Calu3 (cell line): Measurements from ENCODE around the gene COASY. TPM values are rescaled to one million over a fixed set of nuclear protein-coding genes. Genes with fewer than 3 reads are reported as not detected.
"Not testable (repeated sequence)": the region's sequence is repeated elsewhere in the genome, so short reads cannot be mapped to it uniquely, and the experiment has no call there.

ENCODE experiments used
- BruUV-seq: library from RNA; stranded (reverse); fragments of 400-500 nt; replicated peaks from 2 replicates; lab custom pipeline; 2021; lab: Mats Ljungman, UMichigan
- CTCF ChIA-PET: fragments of 300-600 bp; sonication (Branson Sonifier 250); formaldehyde crosslinking; loops from one replicate; lab custom pipeline; 2022; ENCODE audit warnings: antibody characterized with exemption; lab: Charles Lee
- DNase-seq: peaks from one replicate; pipeline ENCODE4 v3.0.0; 2022
- H3K27ac Mint-ChIP-seq: one replicate; pipeline ENCODE4 v1.8.0; 2022; ENCODE audit warnings: mixed read lengths; ENCODE audit not compliant: unreplicated experiment
- H3K27me3 Mint-ChIP-seq: one replicate; pipeline ENCODE4 v1.8.0; 2022; ENCODE audit warnings: mixed read lengths; ENCODE audit not compliant: unreplicated experiment
- H3K36me3 Mint-ChIP-seq: one replicate; pipeline ENCODE4 v1.8.0; 2022; ENCODE audit warnings: mild to moderate bottlenecking, moderate library complexity, mixed read lengths; ENCODE audit not compliant: insufficient read depth, unreplicated experiment
- H3K4me1 Mint-ChIP-seq: one replicate; pipeline ENCODE4 v1.8.0; 2022; ENCODE audit warnings: mild to moderate bottlenecking, low read depth, mixed read lengths; ENCODE audit not compliant: unreplicated experiment
- H3K4me3 Mint-ChIP-seq: one replicate; pipeline ENCODE4 v1.8.0; 2022; ENCODE audit warnings: mild to moderate bottlenecking, low read depth, moderate library complexity, mixed read lengths; ENCODE audit not compliant: unreplicated experiment
- H3K9me3 Mint-ChIP-seq: one replicate; pipeline ENCODE4 v1.8.0; 2022; ENCODE audit warnings: low read depth, mixed read lengths; ENCODE audit not compliant: unreplicated experiment
- CTCF ChIP-seq: fragments of 200-600 bp; IDR thresholded peaks from one replicate; pipeline ENCODE4 v1.8.0; 2022; ENCODE audit warnings: antibody characterized with exemption; ENCODE audit not compliant: unreplicated experiment
- intact Hi-C: fragments of 100-400 bp; cut with micrococcal nuclease; formaldehyde crosslinking; loops from one replicate; pipeline ENCODE4 v1.10.0; 2022; ENCODE audit not compliant: unreplicated experiment
- total RNA-seq: library from RNA; stranded (reverse); gene quantifications from 2 replicates; pipeline ENCODE4 v1.2.3, GENCODE V29; 2022

Gene COASY
- total RNA-seq, 1 experiment from 2014 or later = 163 TPM

DNA sequence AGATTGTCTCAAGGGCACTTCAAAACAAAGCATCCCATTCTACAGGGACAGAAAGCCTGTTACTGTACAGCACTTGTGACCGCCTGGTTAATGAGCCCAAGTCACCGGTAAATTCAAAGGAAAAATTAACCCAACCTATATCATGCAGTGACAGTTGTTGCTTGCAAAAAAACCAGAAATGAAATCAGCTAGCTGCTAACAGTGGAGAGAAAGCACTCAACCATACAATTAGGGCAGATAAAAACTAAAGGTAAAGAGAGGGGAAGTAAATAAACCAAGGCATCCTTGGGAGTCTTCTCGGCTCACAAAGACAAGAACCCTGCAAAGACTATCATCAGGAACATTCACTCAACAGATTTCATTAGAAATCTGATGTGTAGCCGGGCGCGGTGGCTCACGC, 41.4 kb downstream of the COASY start:
- Mint-ChIP-seq H3K4me1 (no peaks in the 10 kb centered on the region), H3K27ac (no peak overlapping the region), H3K27me3 (no peaks in the 10 kb centered on the region), H3K4me3 (no peak overlapping the region), H3K36me3 (peaks cover 12% of the 10 kb centered on the region), H3K9me3 (no peaks in the 10 kb centered on the region)
- TF ChIP-seq CTCF = no peak
- intact Hi-C loops = no loop called here
- no peak for DNase-seq
- CTCF ChIA-PET = no interaction called here
- BruUV-seq = no TSS peak

- TSS peak; percentile 50 for BruUV-seq
- H3K9me3 Mint-ChIP-seq = no peaks in the 10 kb centered on the region
- intact Hi-C loops = loop anchor here (5.0 kb wide), 1 partner anchor 70 kb away; the partner anchor contains the start of gene PLEKHH3
- no peak for TF ChIP-seq CTCF
- no peaks in the 10 kb centered on the region for H3K27me3 Mint-ChIP-seq
- H3K36me3 Mint-ChIP-seq = peaks cover 40% of the 10 kb centered on the region
- CTCF ChIA-PET = interaction anchor here (0.6 to 3.0 kb wide), 6 partner anchors 10 to 279 kb away, joined by 4 to 36 read pairs (median 14); partner anchors contain the start of genes CCR10, PLEKHH3 and PSMC3IP
- DNase-seq = no peak
- no peaks in the 10 kb centered on the region for H3K4me1 Mint-ChIP-seq
- H3K4me3 Mint-ChIP-seq = peak overlapping the region; percentile 88
- no peak overlapping the region for H3K27ac Mint-ChIP-seq
Observed at GRCh38 chr17:42607769-42608168, 45.8 kb downstream of the COASY start.

- no peaks in the 10 kb centered on the region for H3K27me3 Mint-ChIP-seq
- H3K4me3 Mint-ChIP-seq = peak overlapping the region; percentile 88
- BruUV-seq = no TSS peak
- no peaks in the 10 kb centered on the region for H3K4me1 Mint-ChIP-seq
- TF ChIP-seq CTCF = no peak
- DNase-seq = no peak
- H3K36me3 Mint-ChIP-seq = peaks cover 39% of the 10 kb centered on the region
- intact Hi-C loops = loop anchor here (5.0 kb wide), 1 partner anchor 69 kb away; the partner anchor contains the start of gene PLEKHH3
- peak overlapping the region; percentile 75 for H3K27ac Mint-ChIP-seq
- CTCF ChIA-PET = interaction anchor here (1.0 to 3.0 kb wide), 15 partner anchors 8 to 165 kb away, joined by 3 to 36 read pairs (median 6); partner anchors contain the start of genes CCR10, PLEKHH3, PSMC3IP and VPS25
- H3K9me3 Mint-ChIP-seq = no peaks in the 10 kb centered on the region
Observed at GRCh38 chr17:42608305-42609181, 46.6 kb downstream of the COASY start.

DNA sequence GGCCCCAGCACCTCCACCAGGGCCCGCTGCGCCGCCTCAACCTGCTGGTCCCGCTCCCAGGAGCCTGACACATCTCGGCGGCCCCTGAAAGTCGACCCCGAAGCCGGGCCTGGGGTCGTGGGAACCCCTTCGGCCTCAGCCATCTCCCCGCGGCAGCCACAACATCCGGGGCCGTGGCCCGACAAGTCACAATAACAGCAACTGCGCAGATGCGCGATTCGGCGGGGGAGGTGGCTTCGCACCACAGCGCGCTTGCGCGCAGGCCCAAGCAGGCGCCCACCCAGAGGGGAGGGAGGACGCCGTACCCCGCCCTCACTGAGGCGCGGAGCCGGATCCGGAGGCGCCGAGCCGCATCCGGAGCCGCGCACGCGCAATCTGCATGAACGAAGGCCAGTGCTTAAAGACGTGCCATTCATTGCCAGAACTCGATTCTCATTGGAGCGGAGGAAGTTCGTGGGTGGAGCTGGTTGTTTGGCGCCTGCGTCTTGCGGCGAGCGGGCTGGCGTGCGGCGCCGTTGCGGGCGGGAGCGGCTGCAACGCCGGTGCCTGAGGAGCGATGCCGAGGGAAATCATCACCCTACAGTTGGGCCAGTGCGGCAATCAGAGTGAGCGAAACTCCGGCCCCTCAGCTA, 47.4 kb downstream of the COASY start, which contains the start of the genes RETREG3 and TUBG1:
Gene RETREG3 (minus strand): TSS at position 193 of the 632 bp plus-strand sequence. CDS start 50 bp downstream, at position 143.
Gene TUBG1 (plus strand): TSS at position 502 of the 632 bp plus-strand sequence. CDS start 55 bp downstream, at position 557.
- peak; percentile 100 for DNase-seq
- no peak for TF ChIP-seq CTCF
- Mint-ChIP-seq H3K4me1 (no peaks in the 10 kb centered on the region), H3K27me3 (no peaks in the 10 kb centered on the region), H3K4me3 (peak within 1 kb of the TSS; percentile 88), H3K27ac (peak within 1 kb of the TSS; percentile 75), H3K9me3 (no peaks in the 10 kb centered on the region), H3K36me3 (peaks cover 44% of the 10 kb centered on the region)
- intact Hi-C loops = loop anchor here (5.0 kb wide), 1 partner anchor 68 kb away; the partner anchor contains the start of gene PLEKHH3
- CTCF ChIA-PET = interaction anchor here (0.7 to 3.0 kb wide), 17 partner anchors 9 to 165 kb away, joined by 3 to 36 read pairs (median 5); partner anchors contain the start of genes CCR10, PLEKHH3, PSMC3IP and VPS25
- no TSS peak for BruUV-seq

DNA sequence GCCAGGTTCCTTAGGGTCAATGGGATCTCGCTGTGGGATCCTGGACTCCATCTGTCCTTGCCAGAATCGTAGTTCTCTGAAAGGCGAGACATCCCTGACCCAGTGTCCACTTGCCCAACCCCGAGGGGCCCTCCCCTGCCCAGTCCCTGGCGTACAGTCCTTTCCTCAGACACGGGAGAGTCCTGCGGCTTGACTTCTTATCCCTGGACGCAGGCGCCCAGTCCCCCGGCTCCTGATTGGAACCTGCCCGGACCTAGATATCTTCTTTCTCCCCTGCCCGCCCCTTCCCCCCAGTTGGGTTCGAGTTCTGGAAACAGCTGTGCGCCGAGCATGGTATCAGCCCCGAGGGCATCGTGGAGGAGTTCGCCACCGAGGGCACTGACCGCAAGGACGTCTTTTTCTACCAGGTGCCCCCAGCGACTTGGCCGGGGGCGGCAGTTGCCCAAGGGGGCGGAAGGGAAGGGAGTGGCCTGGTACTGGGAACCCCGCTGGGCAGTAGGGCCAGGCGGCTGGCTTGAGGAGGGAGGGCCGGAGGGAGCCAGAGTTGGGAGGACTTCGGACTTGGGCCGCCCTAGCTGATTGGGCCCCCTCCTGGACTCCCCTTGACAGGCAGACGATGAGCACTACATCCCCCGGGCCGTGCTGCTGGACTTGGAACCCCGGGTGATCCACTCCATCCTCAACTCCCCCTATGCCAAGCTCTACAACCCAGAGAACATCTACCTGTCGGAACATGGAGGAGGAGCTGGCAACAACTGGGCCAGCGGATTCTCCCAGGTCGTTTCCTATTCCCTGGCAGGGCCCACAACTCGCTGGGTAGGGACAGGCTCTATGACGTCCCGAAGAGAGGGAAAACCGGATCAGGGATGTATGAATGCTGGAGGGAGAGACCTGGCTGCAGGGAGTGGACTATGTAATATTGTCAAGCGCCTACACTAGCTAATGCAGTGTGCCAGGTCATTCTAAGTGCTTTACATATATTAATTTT, 48.2 kb downstream of the COASY start:
- not testable (repeated sequence) for H3K27me3 Mint-ChIP-seq, H3K4me1 Mint-ChIP-seq, H3K9me3 Mint-ChIP-seq
- peaks cover 52% of the 10 kb centered on the region for H3K36me3 Mint-ChIP-seq
- intact Hi-C loops = loop anchor here (5.0 kb wide), 1 partner anchor 67 kb away; the partner anchor contains the start of gene PLEKHH3
- H3K4me3 Mint-ChIP-seq = peak overlapping the region; percentile 88
- CTCF ChIA-PET = interaction anchor here (0.6 to 3.0 kb wide), 17 partner anchors 8 to 1992 kb away, joined by 3 to 36 read pairs (median 5); partner anchors contain the start of genes CCR10, PLEKHH3, PSMC3IP and VPS25
- H3K27ac Mint-ChIP-seq = peak overlapping the region; percentile 75
- BruUV-seq = TSS peak; percentile 51
- peak; percentile 34 for DNase-seq
